SKM-1 treated with dmso at 0.1 percent for 144 hours (cell line): Measurements from ENCODE around the gene SETD3.

Experiments
- DNase-seq: peaks from one replicate; lab custom pipeline; 2025; ENCODE audit not compliant: unreplicated experiment; lab: John Stamatoyannopoulos, UW

Gene SETD3

DNA sequence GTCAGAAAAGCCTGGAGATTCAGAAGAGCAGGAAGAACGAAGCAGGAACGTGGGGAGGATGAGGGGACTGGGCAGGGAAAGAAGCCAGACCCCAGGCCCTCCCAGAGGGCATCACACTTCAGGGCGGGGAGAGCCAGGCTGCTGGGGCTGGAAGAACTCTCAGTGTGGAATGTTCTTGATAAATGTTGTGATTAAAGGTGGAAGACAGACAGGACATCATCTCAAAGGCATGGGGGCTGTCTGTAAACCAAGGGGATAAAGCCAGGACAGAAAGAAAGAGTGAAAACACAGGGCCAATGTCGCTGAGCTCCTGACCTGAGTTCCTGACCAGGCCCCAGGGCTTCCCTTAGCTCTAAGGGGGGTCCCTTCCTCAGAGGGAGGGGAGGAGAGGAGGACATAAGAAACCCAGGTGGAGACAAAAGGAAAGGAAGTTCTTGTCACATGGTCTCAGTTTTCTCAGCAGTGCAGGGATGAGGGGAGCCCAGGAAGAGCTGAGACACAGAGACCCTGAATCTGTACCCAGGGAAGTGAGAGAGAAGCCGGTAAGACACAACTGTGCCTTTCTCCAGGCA lies 56.3 kb downstream of the SETD3 start:
- DNase-seq = no peak

DNA sequence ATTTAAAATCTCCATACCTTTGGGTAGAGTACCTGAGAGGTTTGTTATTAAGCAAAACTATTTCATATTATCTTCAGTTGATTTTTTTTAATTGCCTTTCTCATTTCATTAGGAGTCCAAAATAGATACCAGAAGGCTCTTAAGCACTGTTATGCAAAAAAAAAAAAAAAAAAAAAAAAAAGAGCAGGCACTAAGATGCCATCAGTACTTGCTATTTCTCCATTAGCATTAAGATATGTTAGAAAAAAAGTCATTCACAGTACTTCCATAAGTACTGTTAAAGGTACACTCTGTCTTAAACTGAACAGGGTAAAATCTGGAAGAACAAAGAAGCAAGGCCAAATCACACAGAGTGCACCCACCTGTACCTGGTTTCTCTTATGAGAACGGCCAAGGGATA lies 57.2 kb downstream of the SETD3 start:
- DNase-seq = no peak

DNA sequence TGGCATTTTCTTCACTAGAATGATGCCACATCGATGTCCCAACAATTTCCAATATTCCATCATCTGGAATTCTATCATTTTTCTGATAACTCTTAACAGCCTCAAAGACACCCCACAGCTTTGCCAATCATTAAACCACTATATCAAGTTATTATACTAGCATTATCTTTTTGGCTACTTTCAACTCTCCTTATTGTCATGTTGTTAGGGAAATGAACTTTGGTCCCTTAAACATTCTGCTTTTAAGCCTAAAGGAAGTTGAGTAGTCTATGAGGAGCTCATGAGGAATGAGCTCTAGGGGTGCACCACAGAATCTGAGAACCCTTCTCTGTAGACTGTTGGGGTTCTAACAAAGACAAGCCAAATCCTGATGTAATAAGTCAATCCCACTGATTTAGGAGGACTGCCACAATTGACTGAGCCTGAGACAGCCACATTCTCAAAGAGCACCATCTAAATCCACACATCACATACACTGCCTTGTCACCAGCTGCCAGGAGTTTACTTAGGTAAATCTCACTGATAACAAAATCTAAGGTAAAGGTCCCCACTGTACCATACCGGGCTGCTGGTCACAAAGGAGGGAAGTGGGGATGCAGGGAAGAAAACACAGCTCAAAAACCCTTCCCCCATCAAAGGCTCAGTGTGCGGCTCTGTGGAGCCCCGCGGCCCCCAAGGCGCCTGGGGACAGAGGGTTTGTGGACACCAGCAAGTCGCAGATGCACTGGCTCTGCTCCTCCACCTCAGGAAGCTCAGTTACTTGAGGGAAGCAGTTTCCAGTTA lies 58.2 kb downstream of the SETD3 start:
- no peak for DNase-seq

GRCh38 chr14:99420711-99421110 lies 59.9 kb downstream of the SETD3 start:
- no peak for DNase-seq

- DNase-seq = no peak
Measured at GRCh38 chr14:99419905-99420304, 60.8 kb downstream of the SETD3 start.

GRCh38 chr14:99418242-99418641 lies 62.4 kb downstream of the SETD3 start:
- no peak for DNase-seq

- no peak for DNase-seq
Measured at GRCh38 chr14:99416909-99417308, 63.8 kb downstream of the SETD3 start.

DNA sequence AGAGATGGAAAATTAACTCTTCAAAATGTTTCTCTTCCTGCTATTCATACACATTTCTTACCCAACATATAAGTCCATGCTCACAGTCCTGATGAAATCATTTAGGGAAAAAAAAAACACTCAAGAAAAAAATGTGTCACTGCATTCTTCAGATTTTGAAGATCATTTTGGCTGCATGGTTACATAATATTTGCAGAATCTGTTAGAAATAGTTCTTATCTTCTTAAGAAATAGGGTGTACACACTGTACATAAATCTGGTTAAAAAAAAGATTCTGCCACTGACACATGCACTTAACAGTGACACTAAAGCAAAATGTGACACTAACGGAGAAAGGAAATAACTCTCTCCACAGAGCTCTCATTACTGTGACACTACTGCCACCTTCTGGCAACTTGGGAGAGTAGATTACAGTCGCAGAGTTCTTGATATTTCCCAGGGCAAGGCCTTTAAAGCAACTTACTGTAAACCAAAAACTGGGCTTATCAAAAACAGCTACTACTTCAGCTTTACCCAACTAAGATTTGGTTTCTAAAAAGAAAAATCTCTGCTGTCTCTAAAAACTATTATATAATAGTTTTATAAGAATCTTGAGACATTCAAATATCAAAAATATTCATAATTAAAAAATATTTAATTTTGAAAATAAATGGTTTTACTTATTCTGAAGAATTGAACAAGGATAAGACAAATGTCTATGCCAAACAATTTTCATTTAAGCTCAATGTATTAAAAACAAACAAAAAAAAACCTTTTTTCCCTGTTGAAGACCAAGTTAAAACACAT lies 65.0 kb downstream of the SETD3 start:
- DNase-seq = peak; percentile 18

DNA sequence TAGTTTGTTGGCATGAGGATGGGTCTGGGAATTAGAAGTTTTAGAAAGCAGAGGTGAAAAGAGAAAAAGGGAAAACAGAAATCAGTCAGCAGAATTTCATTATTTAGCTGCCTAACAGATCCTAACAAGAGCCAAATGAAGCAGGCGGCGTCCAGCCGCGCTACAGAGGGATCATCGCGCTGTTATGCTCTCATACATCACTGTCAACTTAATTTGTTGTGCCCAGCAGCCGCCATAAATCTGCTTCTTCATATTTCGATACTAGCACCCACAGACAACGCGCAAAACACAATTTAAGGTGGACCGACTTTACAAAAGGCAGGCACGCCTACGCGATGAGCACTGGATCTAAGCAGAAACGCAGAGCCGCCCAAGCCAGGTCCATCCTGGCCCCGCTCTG lies 66.7 kb downstream of the SETD3 start:
- DNase-seq = no peak

- no peak for DNase-seq
Measured at GRCh38 chr14:99413172-99413571, 67.5 kb downstream of the SETD3 start.

GRCh38 chr14:99412117-99413061 lies 68.3 kb downstream of the SETD3 start:
- no peak for DNase-seq

- no peak for DNase-seq
Measured at GRCh38 chr14:99410019-99410418, 70.6 kb downstream of the SETD3 start.

DNA sequence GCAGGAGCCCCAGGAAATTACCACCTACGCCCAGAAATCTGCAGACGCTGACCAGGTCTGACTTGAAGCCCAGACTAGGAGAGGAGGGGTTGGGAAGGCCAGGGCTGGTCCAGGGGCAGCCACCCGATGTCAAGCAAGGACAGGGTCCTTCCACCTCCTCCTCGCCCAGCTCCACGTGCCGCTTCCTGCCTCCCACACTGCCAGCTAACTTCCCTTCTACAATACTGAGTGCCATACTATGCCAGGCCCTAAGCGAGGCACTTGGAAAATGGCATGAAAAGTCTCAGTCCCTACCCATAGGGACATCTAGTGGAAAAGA lies 71.7 kb downstream of the SETD3 start:
- DNase-seq = no peak

DNA sequence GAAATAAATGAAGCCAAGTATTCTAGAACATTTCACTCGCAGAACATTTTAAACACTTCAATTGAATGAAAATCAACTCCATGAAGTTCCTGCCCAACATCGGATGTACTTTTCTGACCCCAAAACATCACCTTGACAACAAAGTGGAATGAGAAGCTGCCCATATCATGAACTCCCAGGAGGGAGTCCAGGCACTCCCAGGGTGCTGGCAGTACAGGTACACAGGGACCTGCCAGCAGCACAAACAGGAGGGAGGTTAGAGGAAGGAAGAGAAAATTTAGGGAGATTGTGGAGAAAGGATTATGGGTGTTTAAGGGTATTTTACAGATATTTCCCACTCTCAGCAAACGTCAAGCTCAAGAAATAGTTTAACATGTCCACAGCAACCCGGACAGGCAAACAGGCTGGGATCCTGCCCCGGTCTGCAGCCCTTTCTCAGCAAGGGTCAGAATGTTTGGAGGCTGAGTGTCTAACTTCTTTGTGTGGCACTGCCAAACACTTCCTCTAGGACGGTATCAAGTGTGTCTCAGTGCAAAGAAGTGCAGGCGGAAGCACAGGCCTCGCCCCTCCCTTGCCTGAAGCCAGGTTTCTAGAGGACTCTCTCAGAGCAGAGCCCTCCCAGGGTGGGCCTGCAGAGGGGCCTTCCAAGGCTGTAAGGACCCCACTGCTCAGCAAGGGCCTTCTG lies 72.2 kb downstream of the SETD3 start:
- no peak for DNase-seq

- no peak for DNase-seq
Measured at GRCh38 chr14:99407416-99407815, 73.2 kb downstream of the SETD3 start.

DNA sequence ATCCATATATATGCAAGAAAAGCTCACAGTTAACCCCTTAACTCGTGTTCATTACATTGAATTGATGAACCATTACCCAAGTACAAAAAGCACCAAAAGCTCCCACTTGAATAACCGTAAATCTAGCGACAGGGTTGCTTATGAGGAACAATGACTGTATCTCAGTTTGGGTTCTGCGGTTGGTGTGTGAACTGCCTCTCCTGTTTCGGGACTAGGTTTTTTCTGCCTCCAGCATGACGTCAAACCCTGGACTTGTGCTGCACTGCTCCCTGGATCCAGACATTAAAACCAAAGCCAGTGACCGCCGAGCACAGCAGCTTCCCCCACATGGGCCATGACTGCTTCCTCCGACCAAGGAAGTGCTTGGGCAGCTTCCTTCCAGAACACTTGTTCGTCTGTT lies 77.7 kb downstream of the SETD3 start:
- no peak for DNase-seq

DNA sequence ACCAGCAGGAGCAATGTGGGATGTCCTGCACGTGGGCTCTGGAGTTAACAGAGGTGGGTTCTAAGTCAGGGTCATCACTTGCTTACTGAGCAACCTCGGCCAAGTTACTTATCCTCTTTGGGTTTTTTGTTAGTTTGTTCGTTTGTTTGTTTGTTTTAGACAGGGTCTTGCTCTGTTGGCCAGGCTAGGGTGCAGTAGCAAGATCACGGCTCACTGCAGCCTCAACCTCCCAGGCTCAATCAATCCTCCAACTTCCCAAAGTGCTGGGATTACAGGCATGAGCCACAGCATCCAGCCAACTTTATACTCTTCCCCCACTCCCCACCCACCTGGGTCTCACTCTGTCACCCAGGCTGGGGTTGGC lies 78.4 kb downstream of the SETD3 start:
- no peak for DNase-seq

DNA sequence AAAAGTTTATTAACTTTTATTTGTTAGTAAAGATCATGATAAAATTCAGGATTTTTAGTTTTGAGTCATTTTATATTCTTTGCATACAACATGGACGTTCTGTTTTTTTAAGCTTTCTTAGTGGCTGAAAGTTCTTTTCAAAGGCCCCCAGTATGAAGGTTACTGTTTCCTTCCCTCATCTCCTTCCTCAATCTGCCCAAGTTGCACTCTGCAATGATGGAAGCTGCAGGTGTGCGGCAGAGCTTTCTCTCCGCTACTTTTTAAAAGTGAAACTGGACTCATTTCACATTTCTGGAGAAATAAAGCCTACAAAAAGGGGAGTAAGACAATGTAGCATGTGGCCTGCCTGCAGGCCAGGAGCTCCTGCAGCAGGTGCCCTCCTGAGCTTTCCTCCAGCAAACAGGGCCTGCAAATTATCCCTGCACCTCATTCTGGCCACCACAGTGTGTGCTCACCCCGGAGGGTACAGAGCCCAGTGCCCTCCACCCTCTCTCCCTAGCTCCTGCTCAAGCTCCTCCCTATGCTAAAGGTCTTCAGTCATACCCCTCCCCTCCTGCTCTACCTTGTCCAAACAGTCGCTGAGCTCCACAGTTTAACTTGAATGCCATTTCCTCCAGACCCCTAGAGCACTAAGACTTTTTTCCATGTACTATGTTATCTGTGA lies 78.9 kb downstream of the SETD3 start:
- DNase-seq = no peak

DNA sequence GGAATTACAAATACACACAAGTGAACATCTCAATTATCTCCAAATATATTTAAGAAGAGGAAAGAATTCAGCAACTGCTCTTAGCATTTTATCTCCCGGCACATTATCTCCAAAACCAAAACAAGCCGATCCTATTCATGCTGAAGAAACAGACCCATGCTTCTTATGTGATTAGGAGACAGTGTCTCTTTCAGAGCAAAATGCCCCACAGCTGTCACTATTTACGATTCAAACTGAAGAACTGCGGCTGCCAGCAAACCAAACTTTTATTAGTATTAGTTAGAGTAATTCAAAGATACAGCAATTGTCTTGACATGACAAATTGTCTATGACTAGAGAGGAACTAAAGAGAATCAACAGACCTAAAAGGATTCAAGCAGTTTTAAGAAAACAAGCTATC lies 79.4 kb downstream of the SETD3 start:
- no peak for DNase-seq

DNA sequence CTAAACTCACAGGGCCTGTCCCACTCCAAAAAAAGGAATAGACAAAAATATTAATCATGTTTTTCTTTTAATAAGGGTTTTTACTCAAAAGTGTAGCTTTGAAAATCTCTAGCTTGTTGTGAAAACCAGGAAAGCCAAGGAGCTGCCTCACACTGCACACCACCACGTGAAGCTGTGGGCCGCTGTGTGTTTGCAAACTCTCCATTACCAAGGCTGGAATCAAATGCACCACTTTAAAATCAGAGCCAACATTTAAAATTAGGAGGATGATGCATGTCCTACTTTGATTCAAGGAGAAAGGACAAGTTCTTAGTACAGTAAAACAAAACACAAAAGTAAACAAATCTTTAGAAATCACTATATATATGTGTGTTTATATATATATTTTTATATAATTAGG lies 83.0 kb downstream of the SETD3 start:
- DNase-seq = no peak
